NCI-H526 (cell line): ENCODE results near the gene KRT81.
"Not testable (repeated sequence)": the region's sequence is repeated elsewhere in the genome, so short reads cannot be mapped to it uniquely, and the experiment has no call there.

Source experiments
- DNase-seq, 2 experiments: peaks; one replicate each; lab custom pipeline; 2025; lab: John Stamatoyannopoulos, UW

The KRT81 gene

GRCh38 chr12:52274521-52275120 lies 16.7 kb downstream of the KRT81 start, which contains the start of gene KRT86:
TSS of gene KRT86 (plus strand) at chr12:52274645. CDS start at chr12:52301917, 27,272 bp downstream.
- DNase-seq, result no peak

DNA sequence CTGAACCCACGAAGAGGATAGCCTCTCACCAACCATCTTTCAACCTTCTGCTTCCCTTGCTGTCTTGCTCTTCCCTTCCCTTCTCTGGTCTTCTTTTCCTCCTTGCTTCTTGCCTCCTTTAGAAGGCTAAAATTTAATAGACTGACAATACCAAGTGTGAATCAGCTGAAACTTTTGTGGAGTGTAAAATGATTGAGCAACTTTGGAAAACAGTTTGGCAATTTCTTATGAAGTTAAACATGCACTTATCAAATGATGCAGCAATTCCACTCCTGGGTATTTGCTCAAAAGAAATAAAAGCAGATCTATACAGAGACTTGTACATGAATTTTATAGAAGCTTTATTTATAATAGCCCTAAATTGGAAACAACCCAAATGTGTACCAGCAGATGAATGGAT lies 20.2 kb downstream of the KRT81 start:
- DNase-seq, result no peak

GRCh38 chr12:52270541-52271070 lies 20.7 kb downstream of the KRT81 start:
- DNase-seq, result no peak

DNA sequence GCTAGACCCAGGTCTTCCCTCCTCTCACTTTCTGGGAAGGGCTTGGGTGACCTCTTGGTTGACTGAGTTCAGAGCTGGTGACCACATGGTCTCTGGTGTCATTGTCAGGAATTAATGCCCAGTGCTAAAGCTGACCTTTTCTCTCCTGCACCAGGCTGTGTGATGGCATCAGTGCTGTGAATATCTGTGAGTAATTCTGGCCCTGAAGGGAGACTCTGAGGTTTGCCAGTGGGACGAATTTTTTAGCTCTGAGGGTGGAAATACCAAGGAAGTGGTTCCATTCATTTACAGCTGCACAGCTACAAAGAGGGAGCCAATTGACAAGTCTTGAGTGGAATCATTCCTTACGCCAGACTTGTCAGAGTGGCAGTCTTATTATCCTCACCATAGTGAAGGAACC lies 23.1 kb downstream of the KRT81 start:
- no peak for DNase-seq

- no peak for DNase-seq
Observed at GRCh38 chr12:52267699-52268098, 23.6 kb downstream of the KRT81 start.

DNA sequence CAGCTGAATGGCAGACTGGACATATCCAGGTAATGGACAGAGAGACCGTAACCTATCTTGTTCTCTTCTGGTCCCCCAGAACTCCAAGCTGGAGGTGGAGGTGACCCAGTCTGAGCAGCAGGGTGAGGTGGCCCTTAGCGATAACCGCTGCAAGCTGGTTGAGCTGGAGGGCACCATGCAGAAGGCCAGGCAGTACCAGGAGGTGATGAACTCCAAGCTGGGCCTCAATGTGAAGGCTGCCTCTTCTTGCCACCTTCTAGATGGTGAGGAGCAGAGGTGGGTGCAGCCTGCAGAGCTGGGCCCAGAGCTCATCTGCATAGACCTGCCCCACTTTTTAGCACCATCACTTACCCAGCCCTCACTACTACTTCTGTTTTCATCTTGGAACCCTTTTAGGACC lies 24.1 kb downstream of the KRT81 start:
- no peak for DNase-seq

DNA sequence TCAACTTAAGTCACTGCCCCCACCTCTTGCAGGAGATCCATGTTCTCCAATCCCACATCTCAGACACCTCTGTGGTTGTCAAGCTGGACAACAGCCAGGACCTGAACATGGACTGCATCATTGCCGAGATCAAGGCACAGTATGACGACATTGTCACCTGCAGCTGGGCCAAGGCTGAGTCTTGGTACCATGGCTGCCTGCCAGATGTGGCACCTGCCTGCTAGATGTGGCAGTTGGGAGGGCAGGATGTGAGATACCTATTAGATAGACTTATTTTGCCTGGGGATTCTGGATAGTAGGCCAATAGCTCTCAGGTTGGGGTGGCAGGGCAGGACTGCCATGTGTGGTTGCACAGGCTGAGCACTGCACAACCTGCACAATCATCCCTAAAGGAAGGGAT lies 24.8 kb downstream of the KRT81 start:
- no peak for DNase-seq

- DNase-seq, result no peak
Observed at GRCh38 chr12:52264435-52264825, 26.9 kb downstream of the KRT81 start.

GRCh38 chr12:52263761-52264434 lies 27.4 kb downstream of the KRT81 start:
- no peak for DNase-seq

DNA sequence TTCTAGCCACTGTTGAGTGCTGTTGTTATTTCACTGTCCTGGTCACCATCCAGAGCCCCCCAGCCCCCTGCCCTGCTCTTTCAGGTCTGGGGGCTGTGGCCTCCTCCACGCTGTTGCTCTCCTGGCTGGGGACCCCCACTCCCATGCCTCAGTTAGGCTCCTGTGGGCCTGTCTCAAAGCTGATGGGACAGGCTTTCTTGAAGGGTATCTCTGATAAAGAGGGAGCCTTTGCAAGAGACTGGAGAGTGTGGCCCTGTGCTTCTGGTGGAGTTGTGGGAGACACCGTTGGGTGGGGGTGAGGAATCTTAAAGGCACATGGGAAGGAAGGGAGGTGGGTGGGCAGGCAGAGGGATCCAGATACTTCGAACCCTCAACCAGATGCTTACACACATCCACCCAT lies 29.0 kb downstream of the KRT81 start:
- DNase-seq, result no peak

- DNase-seq, result no peak
Observed at GRCh38 chr12:52261208-52261484, 30.2 kb downstream of the KRT81 start.

DNA sequence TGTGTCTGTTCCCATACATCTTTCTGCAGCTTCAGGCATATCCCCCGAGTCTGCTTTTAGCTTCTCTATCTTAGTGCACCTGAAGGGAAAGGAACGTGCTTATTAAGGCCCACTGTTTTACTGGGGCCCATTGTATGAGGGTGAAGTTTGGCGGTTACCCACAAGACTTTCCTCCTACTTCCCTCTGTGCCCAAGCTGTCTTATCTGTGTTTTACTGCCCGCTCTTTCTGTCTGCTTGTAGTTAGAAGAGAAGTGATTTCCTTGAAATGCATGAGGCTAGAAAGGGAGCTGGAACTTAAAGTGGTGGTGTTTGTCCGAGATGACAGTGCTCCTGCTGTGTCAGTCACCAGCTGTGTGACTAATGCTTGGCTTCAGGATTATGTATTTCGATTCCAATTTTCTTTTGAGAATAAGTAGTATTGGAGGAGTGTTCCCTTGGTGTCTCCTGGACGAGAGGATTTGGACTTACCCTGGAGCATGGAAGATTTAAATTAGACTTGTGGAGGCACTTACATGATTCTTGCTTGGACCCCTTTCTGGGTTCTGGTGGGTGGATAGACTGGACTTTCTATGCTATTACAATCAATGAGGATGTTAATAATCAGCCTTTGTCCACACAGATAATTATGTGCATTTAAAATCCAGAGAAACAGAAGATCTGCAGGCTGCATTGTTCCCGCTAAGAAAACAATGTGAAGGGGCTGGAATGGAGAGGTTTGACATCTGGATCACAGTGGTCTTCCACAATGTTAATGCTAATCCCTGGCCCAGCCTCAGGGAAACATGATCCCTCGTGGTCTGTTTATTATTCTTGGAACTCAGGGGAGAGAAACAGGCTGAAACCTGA lies 30.8 kb downstream of the KRT81 start:
- no peak for DNase-seq

DNA sequence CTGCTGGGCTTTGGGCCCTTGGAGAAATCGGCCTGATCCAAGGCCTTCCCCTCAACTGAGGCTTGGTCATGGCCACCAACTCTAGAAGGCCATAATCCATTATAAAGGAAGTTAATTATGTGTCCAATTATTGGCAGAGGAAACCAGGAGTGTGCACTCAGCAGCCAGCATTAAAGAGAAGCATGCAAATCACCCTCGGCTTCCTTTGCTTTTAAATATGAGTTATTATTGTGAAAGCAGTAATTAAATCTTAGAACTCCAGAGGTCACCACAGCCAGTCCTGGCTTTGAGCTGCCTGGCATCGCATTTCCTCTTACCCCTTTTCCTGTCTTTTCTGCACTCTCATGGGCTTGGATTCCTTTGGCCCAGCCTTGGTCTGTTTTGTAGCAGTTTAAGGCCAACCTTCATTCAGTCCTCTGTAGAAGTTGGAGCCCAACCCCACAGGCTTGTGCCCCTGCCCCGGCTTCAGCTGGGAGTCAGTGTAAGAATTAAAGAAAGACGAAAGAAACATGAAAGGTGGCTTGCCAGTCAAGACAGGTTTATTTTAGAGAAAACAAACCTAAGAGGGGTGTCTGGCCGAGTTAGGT lies 31.6 kb downstream of the KRT81 start:
- DNase-seq, result peak in 1 of 2 experiments; percentile 68

DNA sequence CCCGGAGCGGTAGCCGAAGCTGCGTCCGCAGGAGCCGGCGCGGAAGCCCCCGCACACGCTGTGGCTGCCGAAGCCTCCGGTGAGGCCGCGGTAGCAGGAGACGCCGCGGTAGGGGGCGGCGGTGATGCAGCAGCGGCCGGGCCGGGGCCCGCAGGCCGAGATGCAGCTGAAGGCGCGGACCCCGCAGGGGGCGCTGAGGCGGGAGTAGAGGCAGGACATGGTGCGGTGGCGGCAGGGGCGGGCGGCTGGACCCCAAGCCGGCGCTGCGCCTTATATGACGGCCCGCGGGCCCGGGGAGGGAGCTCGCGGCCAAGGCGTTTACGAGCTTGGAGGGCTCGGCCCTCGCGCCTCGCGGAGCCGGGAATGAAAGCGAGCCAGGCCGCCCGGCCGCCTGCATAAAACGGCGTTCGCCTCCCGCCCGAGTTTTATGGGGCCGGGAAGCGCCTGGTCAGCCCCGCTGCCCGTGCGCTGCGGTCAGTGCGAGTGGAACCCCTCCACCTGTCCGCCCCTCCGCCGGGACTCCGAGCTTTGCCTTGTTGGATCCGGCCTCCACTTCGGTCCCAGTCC lies 32.9 kb downstream of the KRT81 start:
- no peak for DNase-seq

DNA sequence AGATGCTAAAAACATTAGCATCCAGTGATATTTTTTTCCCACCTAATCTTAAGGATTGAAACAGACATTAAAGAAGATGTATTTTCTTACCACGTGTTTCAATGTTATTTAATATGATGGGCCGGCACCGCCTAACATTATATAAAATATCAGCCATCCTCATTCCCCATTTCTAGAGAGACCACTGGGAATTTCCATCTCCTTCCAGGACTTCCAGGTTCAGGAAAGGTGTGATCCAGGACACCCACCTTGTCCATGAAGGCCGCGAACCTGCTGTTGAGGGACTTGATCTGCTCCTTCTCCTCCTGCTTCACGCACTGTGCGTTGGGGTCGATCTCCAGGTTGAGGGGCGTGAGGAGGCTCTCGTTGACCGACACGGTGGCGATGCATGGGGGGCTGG lies 33.4 kb downstream of the KRT81 start:
- DNase-seq, result not testable (repeated sequence)

GRCh38 chr12:52257074-52257551 lies 34.2 kb downstream of the KRT81 start:
- no peak for DNase-seq

DNA sequence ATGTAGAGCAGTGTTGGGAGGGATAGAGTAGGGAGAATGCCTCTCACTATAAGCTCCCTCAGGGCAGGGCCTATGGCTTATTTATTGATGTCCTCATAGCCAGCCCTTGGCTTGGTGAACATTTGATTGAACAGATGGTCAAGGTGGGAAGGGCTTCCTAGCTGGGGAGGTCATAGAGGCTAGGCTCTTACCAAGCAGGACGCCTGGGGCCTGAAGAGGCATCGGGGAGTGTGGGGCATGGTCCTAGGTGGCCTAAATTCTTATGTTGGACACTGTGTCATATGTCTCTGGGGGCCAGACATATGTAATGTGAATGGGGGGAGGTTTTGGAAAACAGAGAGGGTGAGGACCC lies 34.8 kb downstream of the KRT81 start:
- no peak for DNase-seq

DNA sequence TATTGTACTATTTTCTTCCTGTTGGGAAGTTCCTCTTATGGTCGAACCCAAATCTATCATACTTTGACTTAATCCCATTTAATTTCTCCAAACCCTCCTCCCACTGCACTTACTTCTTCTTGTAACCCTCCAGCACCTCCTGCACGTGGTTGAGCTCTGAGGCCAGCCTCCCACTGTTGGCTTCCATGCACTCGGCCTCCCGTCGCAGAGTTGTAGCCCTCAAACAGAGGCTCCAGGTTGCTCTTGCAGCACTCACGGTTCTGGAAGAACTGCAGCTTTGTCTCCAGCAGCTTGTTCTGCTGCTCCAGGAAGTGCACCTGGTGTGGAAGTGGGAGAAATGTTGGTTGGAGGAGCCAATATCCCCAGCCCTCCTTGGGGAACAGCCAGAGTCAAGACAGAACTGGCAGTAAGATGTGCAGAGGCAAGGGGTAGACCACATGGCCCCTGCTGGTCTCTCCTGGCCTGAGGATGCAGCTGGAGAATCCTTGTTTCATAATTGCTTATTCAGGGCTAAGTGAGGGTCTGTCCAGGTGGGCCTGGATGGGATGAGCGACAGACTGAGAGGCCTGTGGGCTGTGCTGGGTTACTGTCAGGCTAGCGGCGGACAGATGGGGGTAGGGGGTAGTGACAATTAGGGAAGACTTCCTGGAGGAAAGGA lies 35.3 kb downstream of the KRT81 start:
- DNase-seq, result no peak

DNA sequence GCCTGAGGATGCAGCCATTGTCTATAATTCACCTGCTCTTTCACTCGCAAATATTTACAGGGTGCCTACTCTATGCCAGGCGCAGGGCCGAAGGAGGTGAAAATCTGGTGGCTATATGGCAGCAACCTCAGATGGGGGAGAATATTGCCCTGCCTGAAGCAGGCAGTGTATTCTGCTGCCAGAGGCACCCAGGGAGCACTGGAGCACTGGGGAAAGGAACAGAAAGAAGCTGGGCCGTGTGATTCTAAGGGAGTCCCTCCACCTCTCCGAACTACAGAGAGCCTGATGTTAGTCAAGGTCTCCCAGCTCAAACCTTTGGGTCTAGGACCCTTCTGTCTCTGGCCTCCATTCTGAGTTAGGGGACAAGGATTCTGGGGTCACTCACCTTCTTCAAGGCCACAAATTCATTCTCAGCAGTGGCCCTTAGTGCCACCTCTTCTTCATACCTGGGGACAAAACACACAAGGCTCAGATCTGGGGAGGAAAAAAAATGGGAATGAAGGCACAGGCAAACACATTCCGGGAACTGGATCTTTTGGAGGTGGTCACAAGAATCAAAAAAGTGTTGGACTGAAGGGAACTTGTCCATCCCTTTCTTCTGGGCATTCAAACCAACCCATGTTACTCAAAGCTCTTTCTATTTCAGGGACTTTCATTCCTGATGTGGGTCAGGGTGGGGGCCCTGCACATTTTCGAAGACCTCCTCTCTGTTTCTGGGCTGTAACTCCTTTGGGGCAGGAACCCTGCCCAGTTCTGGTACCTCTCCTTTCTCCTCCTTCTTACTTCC lies 36.2 kb downstream of the KRT81 start:
- no peak for DNase-seq

DNA sequence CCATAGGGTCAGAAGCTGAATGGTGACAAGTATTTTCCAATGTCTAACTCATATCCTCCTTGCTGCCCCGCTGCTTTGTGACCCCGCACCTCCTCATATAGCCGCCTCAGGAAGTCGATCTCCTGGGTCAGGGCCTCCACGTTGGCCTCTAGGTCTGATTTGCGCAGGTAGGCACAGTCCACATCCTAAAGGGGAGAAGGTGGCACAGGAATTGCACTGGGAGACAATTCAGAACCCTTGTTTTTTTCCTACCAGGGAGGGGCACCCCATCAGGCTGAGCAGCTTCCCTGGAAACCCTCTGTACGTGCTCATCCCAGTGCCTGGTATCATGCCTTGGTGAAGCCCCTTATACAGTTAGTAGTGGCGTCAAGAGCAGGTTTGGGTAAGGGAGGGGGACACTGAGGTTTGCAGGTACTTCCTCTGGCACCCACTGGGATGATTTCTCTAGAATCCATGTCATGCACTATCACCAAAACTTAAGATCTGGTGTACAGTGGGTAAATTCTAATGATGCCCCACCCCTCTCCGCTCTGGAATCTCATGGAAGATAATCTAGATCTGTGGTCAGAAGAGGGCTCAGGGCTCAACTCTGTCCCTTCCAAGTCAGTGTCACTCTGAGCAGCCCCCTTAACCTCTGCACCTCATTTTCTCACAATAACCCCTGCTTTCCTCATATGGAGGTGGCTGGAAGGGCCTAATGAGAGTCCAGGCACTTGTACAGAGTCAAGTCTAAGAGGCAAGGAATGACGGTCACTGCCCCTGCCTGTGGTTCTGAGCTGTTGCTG lies 37.0 kb downstream of the KRT81 start:
- no peak for DNase-seq
